AG10803 (cell line): ENCODE results near the gene PLA2G4D.

Experiments used
- DNase-seq: peaks from one replicate; pipeline ENCODE4 v3.0.0; 2010; ENCODE audit warnings: low read depth
- H3K4me3 ChIP-seq: 2 replicates; pipeline ENCODE4 v1.5.1; 2011; ENCODE audit warnings: mild to moderate bottlenecking, low read length, control low read depth
- CTCF ChIP-seq: conservative IDR thresholded peaks from 2 replicates; pipeline ENCODE4 v1.5.1; 2011; ENCODE audit warnings: mild to moderate bottlenecking, low read length, control low read depth, inconsistent platforms

Gene PLA2G4D

GRCh38 chr15:42128476-42128875 is 34.1 kb upstream of the PLA2G4D start:
- H3K4me3 ChIP-seq: no peak overlapping the region
- TF ChIP-seq CTCF: no peak
- DNase-seq: no peak

- no peak for TF ChIP-seq CTCF
- DNase-seq: no peak
- no peak overlapping the region for H3K4me3 ChIP-seq
Observed at GRCh38 chr15:42123546-42123945, 29.2 kb upstream of the PLA2G4D start.

- no peak overlapping the region for H3K4me3 ChIP-seq
- no peak for DNase-seq
- no peak for TF ChIP-seq CTCF
Observed at GRCh38 chr15:42121682-42122081, 27.3 kb upstream of the PLA2G4D start.

- no peak for TF ChIP-seq CTCF
- no peak overlapping the region for H3K4me3 ChIP-seq
- no peak for DNase-seq
Observed at GRCh38 chr15:42121021-42121420, 26.7 kb upstream of the PLA2G4D start.

GRCh38 chr15:42120285-42120684 is 25.9 kb upstream of the PLA2G4D start:
- DNase-seq: no peak
- no peak overlapping the region for H3K4me3 ChIP-seq
- TF ChIP-seq CTCF: no peak

- no peak for DNase-seq
- TF ChIP-seq CTCF: no peak
- no peak overlapping the region for H3K4me3 ChIP-seq
Observed at GRCh38 chr15:42119446-42119760, 25.0 kb upstream of the PLA2G4D start.

GRCh38 chr15:42118650-42119445 is 24.5 kb upstream of the PLA2G4D start:
- no peak overlapping the region for H3K4me3 ChIP-seq
- no peak for DNase-seq
- no peak for TF ChIP-seq CTCF
